Endothelial cell (in vitro differentiated cells): Measurements from ENCODE around the gene PPP5C. TPM values are rescaled to one million over a fixed set of nuclear protein-coding genes. Genes with fewer than 3 reads are reported as not detected.

Source experiments
- DNase-seq: peaks from one replicate; pipeline ENCODE4 v3.0.0; 2021; ENCODE audit warnings: low spot score
- H3K27ac Mint-ChIP-seq: one replicate; pipeline ENCODE4 v1.8.0; 2021; ENCODE audit warnings: mixed read lengths, inconsistent platforms; ENCODE audit not compliant: unreplicated experiment
- H3K27me3 Mint-ChIP-seq: one replicate; pipeline ENCODE4 v1.8.0; 2021; ENCODE audit warnings: mild to moderate bottlenecking, moderate library complexity, mixed read lengths, inconsistent platforms; ENCODE audit not compliant: unreplicated experiment
- H3K36me3 Mint-ChIP-seq: one replicate; pipeline ENCODE4 v1.8.0; 2021; ENCODE audit warnings: mild to moderate bottlenecking, low read depth, mixed read lengths, inconsistent platforms; ENCODE audit not compliant: unreplicated experiment
- H3K4me1 Mint-ChIP-seq: one replicate; pipeline ENCODE4 v1.8.0; 2021; ENCODE audit warnings: mild to moderate bottlenecking, mixed read lengths, inconsistent platforms; ENCODE audit not compliant: unreplicated experiment
- H3K4me3 Mint-ChIP-seq: one replicate; pipeline ENCODE4 v1.8.0; 2021; ENCODE audit warnings: mild to moderate bottlenecking, mixed read lengths, inconsistent platforms; ENCODE audit not compliant: unreplicated experiment
- H3K9me3 Mint-ChIP-seq: one replicate; pipeline ENCODE4 v1.8.0; 2021; ENCODE audit warnings: mixed read lengths, inconsistent platforms; ENCODE audit not compliant: unreplicated experiment
- CTCF ChIP-seq: fragments of 200-600 bp; sonication (generic); IDR thresholded peaks from one replicate; pipeline ENCODE4 v1.5.0; 2021; ENCODE audit warnings: antibody characterized with exemption; ENCODE audit not compliant: unreplicated experiment
- total RNA-seq: library from RNA; stranded (reverse); fragmentation: NEBNext Ultra II Directional; extraction: Animal tissue kit (Norgen Biotek cat#: 25700); gene quantifications from one replicate; pipeline ENCODE4 v1.2.1, GENCODE V29; 2021; ENCODE audit not compliant: unreplicated experiment

Gene PPP5C
- total RNA-seq, 1 donor from 2014 or later = 66.7 TPM

- Mint-ChIP-seq H3K27ac (no peak overlapping the region), H3K4me1 (peaks cover 5% of the 10 kb centered on the region), H3K27me3 (peaks cover 8% of the 10 kb centered on the region), H3K4me3 (no peak overlapping the region), H3K9me3 (no peaks in the 10 kb centered on the region), H3K36me3 (no peaks in the 10 kb centered on the region)
- no peak for TF ChIP-seq CTCF
- DNase-seq = no peak
These were observed 76.3 kb downstream of the PPP5C start for GRCh38 chr19:46423188-46423587.

- H3K27ac Mint-ChIP-seq = peak overlapping the region; percentile 49
- H3K4me3 Mint-ChIP-seq = peak overlapping the region; percentile 94
- no peak for DNase-seq
- peaks cover 15% of the 10 kb centered on the region for H3K27me3 Mint-ChIP-seq
- no peaks in the 10 kb centered on the region for H3K9me3 Mint-ChIP-seq
- peaks cover 15% of the 10 kb centered on the region for H3K4me1 Mint-ChIP-seq
- TF ChIP-seq CTCF = no peak
- H3K36me3 Mint-ChIP-seq = no peaks in the 10 kb centered on the region
These were observed 79.2 kb downstream of the PPP5C start for GRCh38 chr19:46426035-46426505.

GRCh38 chr19:46426506-46427162 is 79.7 kb downstream of the PPP5C start:
- peak overlapping the region; percentile 49 for H3K27ac Mint-ChIP-seq
- TF ChIP-seq CTCF = no peak
- no peaks in the 10 kb centered on the region for H3K36me3 Mint-ChIP-seq
- no peaks in the 10 kb centered on the region for H3K9me3 Mint-ChIP-seq
- H3K4me3 Mint-ChIP-seq = peak overlapping the region; percentile 94
- peak; percentile 90 for DNase-seq
- peaks cover 15% of the 10 kb centered on the region for H3K4me1 Mint-ChIP-seq
- H3K27me3 Mint-ChIP-seq = peaks cover 15% of the 10 kb centered on the region

- Mint-ChIP-seq H3K36me3 (no peaks in the 10 kb centered on the region), H3K9me3 (no peaks in the 10 kb centered on the region), H3K4me1 (peaks cover 15% of the 10 kb centered on the region), H3K27ac (peak overlapping the region; percentile 13), H3K4me3 (peak overlapping the region; percentile 94), H3K27me3 (peaks cover 15% of the 10 kb centered on the region)
- DNase-seq = no peak
- no peak for TF ChIP-seq CTCF
These were observed 80.7 kb downstream of the PPP5C start for GRCh38 chr19:46427518-46428045.
